Activated B cell treated with CpG ODN at 0.5 μM for 24 hours (primary cell): ENCODE results near the gene SND1. TPM values are rescaled to one million over a fixed set of nuclear protein-coding genes. Genes with fewer than 3 reads are reported as not detected.

Experiments
- ATAC-seq: fragments of 200-7000 bp; cut with Tn5 transposase; one replicate; pipeline ENCODE4 v1.10.0; 2021; ENCODE audit warnings: low read depth, mild to moderate bottlenecking, moderate library complexity
- CTCF ChIA-PET: fragments of 350-600 bp; sonication (Branson Sonifier 250); formaldehyde crosslinking; loops from one replicate; lab custom pipeline; 2021; ENCODE audit warnings: antibody characterized with exemption; lab: Charles Lee
- POLR2A ChIA-PET: fragments of 350-600 bp; sonication (Branson Sonifier 250); formaldehyde crosslinking; loops from one replicate; lab custom pipeline; 2021; ENCODE audit warnings: antibody characterized with exemption; lab: Charles Lee
- DNase-seq: peaks from one replicate; pipeline ENCODE4 v3.0.0; 2022
- H3K27ac Mint-ChIP-seq: one replicate; pipeline ENCODE4 v1.8.0; 2020; ENCODE audit warnings: mixed read lengths
- H3K27me3 Mint-ChIP-seq: one replicate; pipeline ENCODE4 v1.8.0; 2021; ENCODE audit warnings: mixed read lengths
- H3K36me3 Mint-ChIP-seq: one replicate; pipeline ENCODE4 v1.8.0; 2021; ENCODE audit warnings: low read depth, mixed read lengths
- H3K4me1 Mint-ChIP-seq: one replicate; pipeline ENCODE4 v1.8.0; 2021; ENCODE audit warnings: mixed read lengths
- H3K4me3 Mint-ChIP-seq: one replicate; pipeline ENCODE4 v1.8.0; 2020; ENCODE audit warnings: mild to moderate bottlenecking, mixed read lengths
- H3K9me3 Mint-ChIP-seq: one replicate; pipeline ENCODE4 v1.8.0; 2020; ENCODE audit warnings: mixed read lengths
- intact Hi-C: fragments of 100-400 bp; cut with micrococcal nuclease; formaldehyde crosslinking; loops from one replicate; pipeline ENCODE4 v1.15.1; 2024
- total RNA-seq: library from RNA; stranded (reverse); gene quantifications from 2 replicates; pipeline ENCODE4 v1.2.3, GENCODE V29; 2022
- TF ChIP-seq, protein P1 (sequence below): fragments of 200-600 bp; IDR thresholded peaks from one replicate; pipeline ENCODE4 v1.8.0; 2022; ENCODE audit warnings: antibody characterized with exemption, mild to moderate bottlenecking

The SND1 gene
- total RNA-seq, 1 donor from 2014 or later: 215 TPM

DNA sequence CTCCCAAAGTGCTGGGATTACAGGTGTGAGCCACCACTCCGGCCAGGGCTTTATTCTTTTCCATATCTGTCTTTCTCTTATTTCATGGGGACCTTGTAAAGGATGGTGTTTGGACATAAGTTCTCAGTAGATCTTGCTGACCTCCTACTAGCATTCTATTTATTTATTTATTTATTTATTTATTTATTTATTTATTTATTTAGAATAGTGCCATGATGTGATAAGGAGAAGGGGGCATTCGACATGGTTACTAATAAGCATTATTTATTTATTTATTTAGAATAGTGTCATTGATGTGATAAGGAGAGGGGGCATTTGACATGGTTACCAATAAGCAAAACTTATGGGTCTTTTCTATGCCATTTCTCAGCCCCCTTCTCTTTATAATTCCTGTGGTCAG is 202.4 kb downstream of the SND1 start:
- POLR2A ChIA-PET: no interaction called here
- H3K36me3 Mint-ChIP-seq: peaks cover 27% of the 10 kb centered on the region
- TF ChIP-seq, protein P1, sequence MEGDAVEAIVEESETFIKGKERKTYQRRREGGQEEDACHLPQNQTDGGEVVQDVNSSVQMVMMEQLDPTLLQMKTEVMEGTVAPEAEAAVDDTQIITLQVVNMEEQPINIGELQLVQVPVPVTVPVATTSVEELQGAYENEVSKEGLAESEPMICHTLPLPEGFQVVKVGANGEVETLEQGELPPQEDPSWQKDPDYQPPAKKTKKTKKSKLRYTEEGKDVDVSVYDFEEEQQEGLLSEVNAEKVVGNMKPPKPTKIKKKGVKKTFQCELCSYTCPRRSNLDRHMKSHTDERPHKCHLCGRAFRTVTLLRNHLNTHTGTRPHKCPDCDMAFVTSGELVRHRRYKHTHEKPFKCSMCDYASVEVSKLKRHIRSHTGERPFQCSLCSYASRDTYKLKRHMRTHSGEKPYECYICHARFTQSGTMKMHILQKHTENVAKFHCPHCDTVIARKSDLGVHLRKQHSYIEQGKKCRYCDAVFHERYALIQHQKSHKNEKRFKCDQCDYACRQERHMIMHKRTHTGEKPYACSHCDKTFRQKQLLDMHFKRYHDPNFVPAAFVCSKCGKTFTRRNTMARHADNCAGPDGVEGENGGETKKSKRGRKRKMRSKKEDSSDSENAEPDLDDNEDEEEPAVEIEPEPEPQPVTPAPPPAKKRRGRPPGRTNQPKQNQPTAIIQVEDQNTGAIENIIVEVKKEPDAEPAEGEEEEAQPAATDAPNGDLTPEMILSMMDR: no peak
- H3K9me3 Mint-ChIP-seq: no peaks in the 10 kb centered on the region
- intact Hi-C loops: no loop called here
- ATAC-seq (no peak), DNase-seq (no peak)
- no peak overlapping the region for H3K27ac Mint-ChIP-seq
- H3K27me3 Mint-ChIP-seq: no peaks in the 10 kb centered on the region
- CTCF ChIA-PET: no interaction called here
- peaks cover 4% of the 10 kb centered on the region for H3K4me1 Mint-ChIP-seq
- no peak overlapping the region for H3K4me3 Mint-ChIP-seq

DNA sequence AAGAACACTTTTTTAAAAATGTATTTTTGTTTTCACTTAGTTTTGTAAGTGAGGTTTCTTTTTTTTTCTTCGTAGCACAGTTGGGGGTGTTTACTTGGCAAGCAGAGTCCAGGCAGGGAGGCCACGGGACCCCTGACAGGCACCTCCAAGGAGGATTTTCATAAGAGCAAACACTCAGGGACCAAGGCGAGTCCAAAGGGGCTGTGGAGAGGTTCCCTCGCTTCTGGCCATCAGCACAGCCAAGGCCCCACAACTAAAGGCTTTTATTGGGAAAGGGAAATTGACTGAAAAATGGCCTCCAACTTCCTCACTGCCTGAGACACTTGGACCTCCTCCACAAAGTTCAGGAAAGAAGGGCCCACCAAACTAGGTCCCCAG is 205.5 kb downstream of the SND1 start:
- Mint-ChIP-seq H3K9me3 (no peaks in the 10 kb centered on the region), H3K27ac (no peak overlapping the region), H3K4me1 (peaks cover 12% of the 10 kb centered on the region), H3K27me3 (no peaks in the 10 kb centered on the region), H3K36me3 (peaks cover 16% of the 10 kb centered on the region), H3K4me3 (no peak overlapping the region)
- intact Hi-C loops: no loop called here
- ChIA-PET CTCF (no interaction called here), POLR2A (interaction anchor here (0.6 kb wide), 1 partner anchor 1803 kb away, joined by 8 read pairs; no protein-coding TSS in a partner anchor)
- DNase-seq: no peak
- ATAC-seq: no peak
- TF ChIP-seq, protein P1: no peak

DNA sequence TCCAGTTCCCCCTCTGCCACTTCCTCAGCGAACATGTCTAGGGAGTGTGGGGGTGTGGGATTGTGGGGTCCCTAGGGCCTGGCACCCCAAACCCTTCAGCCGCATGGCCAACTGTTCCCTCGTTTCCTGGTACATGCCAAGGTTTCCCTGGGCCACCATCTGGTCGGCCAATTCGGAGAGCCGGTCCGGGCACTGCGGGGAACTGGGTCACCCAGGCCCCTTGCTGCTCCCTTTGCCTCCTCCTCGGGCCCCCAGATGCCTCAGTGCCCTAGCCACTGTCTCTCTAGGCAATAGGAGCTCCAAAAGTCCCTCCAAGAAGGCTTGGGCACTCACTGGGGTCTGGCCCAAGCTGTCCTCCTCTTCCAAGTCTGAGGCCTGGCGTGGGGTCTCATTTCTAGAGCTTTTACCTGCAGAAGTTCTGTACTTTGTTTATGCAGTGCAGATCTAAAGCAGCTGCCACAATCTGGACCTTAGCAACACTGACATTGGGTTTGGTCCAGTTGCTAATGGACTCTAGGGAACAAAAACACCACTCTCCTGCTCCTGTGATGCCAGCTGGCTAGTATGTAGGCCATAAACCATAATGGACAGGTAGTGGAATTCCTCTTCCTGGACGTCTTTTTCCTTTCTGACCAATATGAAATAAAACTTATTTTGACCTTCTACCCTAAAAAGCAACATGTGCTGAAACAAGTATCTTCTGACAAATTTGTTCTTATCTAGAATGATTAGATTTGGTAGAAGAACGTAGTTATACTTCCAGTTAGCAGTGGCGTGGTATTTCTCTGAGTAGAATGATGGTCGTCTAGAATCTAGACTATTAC is 206.3 kb downstream of the SND1 start:
- Mint-ChIP-seq H3K4me1 (peaks cover 9% of the 10 kb centered on the region), H3K27ac (no peak overlapping the region), H3K36me3 (peaks cover 16% of the 10 kb centered on the region), H3K9me3 (no peaks in the 10 kb centered on the region), H3K4me3 (no peak overlapping the region), H3K27me3 (no peaks in the 10 kb centered on the region)
- no peak for DNase-seq
- intact Hi-C loops: no loop called here
- ATAC-seq: no peak
- TF ChIP-seq, protein P1: no peak
- ChIA-PET POLR2A (no interaction called here), CTCF (no interaction called here)

DNA sequence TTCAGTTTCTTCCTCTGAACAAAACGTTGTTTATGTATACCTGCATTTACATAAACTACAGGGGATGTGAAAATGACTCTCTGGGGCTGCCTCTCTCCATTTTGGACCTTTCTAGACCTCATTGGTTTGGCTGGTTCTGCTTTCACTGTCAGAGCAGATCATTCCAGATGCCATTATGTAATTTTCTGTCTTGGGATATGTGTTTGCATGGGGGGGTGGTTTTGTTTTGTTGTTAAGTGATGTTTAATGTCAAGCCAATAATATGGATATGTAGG is 206.9 kb downstream of the SND1 start:
- no peaks in the 10 kb centered on the region for H3K9me3 Mint-ChIP-seq
- no peak overlapping the region for H3K27ac Mint-ChIP-seq
- H3K4me1 Mint-ChIP-seq: peaks cover 9% of the 10 kb centered on the region
- TF ChIP-seq, protein P1: no peak
- ChIA-PET CTCF (no interaction called here), POLR2A (no interaction called here)
- ATAC-seq (no peak), DNase-seq (no peak)
- no peak overlapping the region for H3K4me3 Mint-ChIP-seq
- no peaks in the 10 kb centered on the region for H3K27me3 Mint-ChIP-seq
- intact Hi-C loops: no loop called here
- peaks cover 18% of the 10 kb centered on the region for H3K36me3 Mint-ChIP-seq

DNA sequence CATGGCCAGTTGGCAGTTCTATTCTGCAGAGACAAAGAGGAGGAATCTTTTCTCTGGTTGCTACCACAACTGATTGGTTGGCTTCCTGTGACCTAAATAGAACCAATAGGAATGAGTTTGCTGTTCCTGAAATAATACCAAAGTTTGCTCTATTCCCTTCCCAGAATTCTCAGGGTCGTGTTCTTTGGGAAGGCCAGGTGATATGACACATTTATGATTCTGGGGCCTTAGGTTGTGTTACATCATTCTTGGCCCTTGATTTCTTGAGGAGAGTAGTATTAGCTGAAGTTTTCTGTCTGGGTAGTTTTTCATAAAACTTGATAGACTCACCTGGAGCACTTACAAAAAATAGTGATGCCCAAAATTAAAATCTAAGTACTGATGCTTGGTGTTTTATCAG is 207.3 kb downstream of the SND1 start:
- Mint-ChIP-seq H3K4me3 (no peak overlapping the region), H3K4me1 (peaks cover 12% of the 10 kb centered on the region), H3K9me3 (no peaks in the 10 kb centered on the region), H3K27ac (no peak overlapping the region), H3K36me3 (peaks cover 20% of the 10 kb centered on the region), H3K27me3 (no peaks in the 10 kb centered on the region)
- ATAC-seq (no peak), DNase-seq (no peak)
- POLR2A ChIA-PET: no interaction called here
- TF ChIP-seq, protein P1: no peak
- CTCF ChIA-PET: no interaction called here
- intact Hi-C loops: no loop called here
